GM12874 (cell line): Measurements from ENCODE around the gene ALDH9A1.

Experiments used
- TF ChIP-seq, protein P1 (sequence below): IDR thresholded peaks from 2 replicates; pipeline ENCODE4 v1.5.1; 2011; ENCODE audit warnings: low read depth, mild to moderate bottlenecking, control low read depth, low read length, moderate library complexity; ENCODE audit not compliant: insufficient read depth

The ALDH9A1 gene

GRCh38 chr1:165630629-165631341, 67.6 kb downstream of the ALDH9A1 start, which contains the start of gene MGST3:
Gene MGST3, plus strand, starts transcription at chr1:165631234. Its CDS starts 18,614 bp downstream, at chr1:165649848.
- TF ChIP-seq, protein P1, sequence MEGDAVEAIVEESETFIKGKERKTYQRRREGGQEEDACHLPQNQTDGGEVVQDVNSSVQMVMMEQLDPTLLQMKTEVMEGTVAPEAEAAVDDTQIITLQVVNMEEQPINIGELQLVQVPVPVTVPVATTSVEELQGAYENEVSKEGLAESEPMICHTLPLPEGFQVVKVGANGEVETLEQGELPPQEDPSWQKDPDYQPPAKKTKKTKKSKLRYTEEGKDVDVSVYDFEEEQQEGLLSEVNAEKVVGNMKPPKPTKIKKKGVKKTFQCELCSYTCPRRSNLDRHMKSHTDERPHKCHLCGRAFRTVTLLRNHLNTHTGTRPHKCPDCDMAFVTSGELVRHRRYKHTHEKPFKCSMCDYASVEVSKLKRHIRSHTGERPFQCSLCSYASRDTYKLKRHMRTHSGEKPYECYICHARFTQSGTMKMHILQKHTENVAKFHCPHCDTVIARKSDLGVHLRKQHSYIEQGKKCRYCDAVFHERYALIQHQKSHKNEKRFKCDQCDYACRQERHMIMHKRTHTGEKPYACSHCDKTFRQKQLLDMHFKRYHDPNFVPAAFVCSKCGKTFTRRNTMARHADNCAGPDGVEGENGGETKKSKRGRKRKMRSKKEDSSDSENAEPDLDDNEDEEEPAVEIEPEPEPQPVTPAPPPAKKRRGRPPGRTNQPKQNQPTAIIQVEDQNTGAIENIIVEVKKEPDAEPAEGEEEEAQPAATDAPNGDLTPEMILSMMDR = no peak

DNA sequence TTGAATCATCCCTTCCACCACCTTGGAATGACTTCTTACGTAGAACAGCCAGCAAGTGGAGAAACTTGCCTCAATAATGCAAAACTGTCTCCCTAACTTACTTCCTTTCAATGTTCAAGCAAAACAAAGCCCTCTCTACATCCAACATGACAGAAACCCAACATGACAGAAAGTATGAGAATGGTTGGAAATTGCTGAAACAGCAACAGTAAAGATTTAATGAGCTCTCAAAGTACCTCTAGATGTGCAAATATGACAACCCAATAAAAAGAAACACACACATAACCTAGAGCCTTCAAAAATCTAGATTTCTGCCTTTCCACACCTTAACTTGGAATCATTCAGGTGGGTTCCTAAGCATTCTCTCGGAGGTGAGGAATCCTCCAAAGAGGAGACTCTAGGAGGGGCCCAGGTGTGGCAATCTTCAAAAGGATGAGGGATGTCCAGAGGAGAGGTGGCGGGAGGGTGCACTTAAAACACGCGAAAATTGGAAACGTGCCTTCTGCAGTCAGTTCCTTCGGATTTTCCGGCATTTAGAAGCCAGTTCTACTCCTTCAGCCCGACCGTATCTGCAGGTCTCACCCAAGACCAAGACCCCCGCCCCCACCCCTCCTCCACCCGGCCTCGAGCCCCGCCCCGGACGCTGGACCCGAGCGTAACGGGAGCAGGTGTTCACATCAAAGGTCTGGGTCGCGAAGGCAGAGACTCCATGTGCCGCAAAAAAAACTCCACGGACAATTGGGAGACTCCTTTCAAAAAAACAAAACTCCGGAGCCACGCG, 68.3 kb downstream of the ALDH9A1 start:
- TF ChIP-seq, protein P1 = no peak

DNA sequence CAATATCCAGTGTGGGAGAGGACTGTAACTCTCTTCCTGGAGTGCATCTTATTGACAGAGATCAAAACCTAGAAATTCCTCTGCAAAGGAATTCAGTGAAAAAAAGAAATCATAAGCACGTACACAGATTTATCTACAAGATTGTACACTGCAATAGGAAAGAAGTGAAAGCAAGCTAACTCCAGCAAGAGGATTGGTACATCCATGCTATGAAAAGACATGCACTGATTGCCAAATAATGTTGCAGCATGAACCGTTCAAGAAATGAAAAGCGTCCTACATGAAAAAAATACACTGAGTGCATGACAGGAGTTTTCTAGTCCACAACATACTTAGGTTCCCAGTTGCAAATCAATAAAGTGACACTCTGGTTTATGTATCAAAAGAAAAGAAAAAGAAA, 69.2 kb downstream of the ALDH9A1 start:
- TF ChIP-seq, protein P1 = no peak

GRCh38 chr1:165628147-165628822, 70.1 kb downstream of the ALDH9A1 start:
- TF ChIP-seq, protein P1 = no peak

DNA sequence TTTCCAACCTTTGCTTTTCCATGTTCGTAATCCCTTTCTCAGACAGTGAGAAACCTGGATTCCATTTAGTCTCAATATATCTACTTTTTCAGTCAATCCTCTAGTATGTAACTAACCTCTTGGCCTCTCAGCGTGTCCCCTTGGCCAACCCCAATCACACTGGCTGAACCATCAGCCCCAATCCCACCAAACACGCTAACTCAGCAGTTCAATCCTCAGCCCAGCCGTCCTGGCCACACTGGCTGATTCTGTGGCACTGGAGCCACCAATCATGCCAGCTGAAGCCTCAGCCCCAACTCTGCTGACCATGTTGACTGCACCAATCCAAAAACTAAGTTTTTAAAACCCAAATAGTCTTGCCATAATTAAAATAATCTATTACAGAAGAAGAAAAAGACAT, 73.9 kb downstream of the ALDH9A1 start:
- TF ChIP-seq, protein P1 = no peak

DNA sequence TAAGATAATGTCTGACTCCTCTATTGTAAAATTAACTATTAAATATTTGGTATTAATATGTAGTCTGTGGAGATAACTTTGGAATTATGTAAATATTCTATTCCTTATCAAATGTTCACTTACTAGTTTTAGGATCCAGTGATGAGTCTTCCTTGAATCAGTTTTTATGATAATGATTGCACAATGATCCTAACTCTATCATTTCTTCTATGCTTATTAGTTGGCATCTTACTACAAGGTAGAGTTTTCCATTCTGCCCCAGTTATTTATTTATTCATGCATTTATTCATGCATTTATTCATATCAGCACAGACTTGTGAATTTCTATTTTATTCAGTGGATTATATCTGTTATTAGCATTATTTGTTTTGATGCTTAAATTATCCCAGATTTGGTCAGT, 74.7 kb downstream of the ALDH9A1 start:
- TF ChIP-seq, protein P1 = no peak

DNA sequence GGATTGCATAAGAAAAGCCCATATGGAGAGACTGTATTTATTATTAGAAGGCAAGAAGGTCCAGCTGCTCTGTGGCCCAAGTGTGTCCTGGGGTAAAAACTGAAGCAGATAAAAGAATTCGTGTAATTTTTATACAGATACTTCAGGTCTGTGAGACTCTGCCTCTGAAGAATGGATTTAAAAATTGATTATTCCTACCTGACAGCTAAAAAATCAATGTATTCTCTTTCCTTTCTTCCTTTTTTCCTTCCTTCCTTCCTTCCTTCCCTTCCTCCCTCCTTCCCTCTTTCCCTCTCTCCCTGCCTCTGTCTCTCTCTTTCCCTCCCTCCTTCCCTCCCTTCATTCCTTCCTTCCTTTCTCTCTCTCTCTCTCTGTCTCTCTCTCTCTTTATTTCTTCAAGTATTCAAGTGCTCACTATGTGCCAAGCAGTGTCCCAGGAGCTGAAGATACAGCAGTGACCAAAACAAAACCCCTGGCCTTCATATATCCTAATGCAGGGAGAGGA, 78.7 kb downstream of the ALDH9A1 start:
- TF ChIP-seq, protein P1 = no peak
